ENCODE results near the gene ADPRHL1. TPM values are rescaled to one million over a fixed set of nuclear protein-coding genes. Genes with fewer than 3 reads are reported as not detected.

Gene ADPRHL1
- total RNA-seq, 2 experiments from 2014 or later = 0.73 to 0.87 TPM

GRCh38 chr13:113464476-113464875 is 11.2 kb upstream of the ADPRHL1 start:
- ATAC-seq (no peak), DNase-seq (peak; percentile 9)
- peaks cover 22% of the 10 kb centered on the region for H3K36me3 Mint-ChIP-seq (ENCODE audit: low read depth)
- peaks cover 6% of the 10 kb centered on the region for H3K4me1 Mint-ChIP-seq (ENCODE audit: low read depth)
- H3K27ac Mint-ChIP-seq = no peak overlapping the region
- ChIA-PET CTCF (interaction anchor here (2.6 kb wide), 1 partner anchor 98 kb away, joined by 7 read pairs; no protein-coding TSS in a partner anchor), POLR2A (no interaction called here)
- no peak overlapping the region for H3K4me3 Mint-ChIP-seq
- no peaks in the 10 kb centered on the region for H3K27me3 Mint-ChIP-seq (ENCODE audit: low read depth)
- no peaks in the 10 kb centered on the region for H3K9me3 Mint-ChIP-seq (ENCODE audit: insufficient read depth)

GRCh38 chr13:113461022-113461751 is 7.9 kb upstream of the ADPRHL1 start:
- H3K36me3 Mint-ChIP-seq (ENCODE audit: low read depth) = peaks cover 20% of the 10 kb centered on the region
- H3K27ac Mint-ChIP-seq = no peak overlapping the region
- CTCF ChIA-PET = no interaction called here
- peaks cover 6% of the 10 kb centered on the region for H3K4me1 Mint-ChIP-seq (ENCODE audit: low read depth)
- POLR2A ChIA-PET = no interaction called here
- DNase-seq (no peak), ATAC-seq (no peak)
- H3K9me3 Mint-ChIP-seq (ENCODE audit: insufficient read depth) = no peaks in the 10 kb centered on the region
- no peak overlapping the region for H3K4me3 Mint-ChIP-seq
- no peaks in the 10 kb centered on the region for H3K27me3 Mint-ChIP-seq (ENCODE audit: low read depth)

- CTCF ChIA-PET = no interaction called here
- no peak for DNase-seq
- Mint-ChIP-seq H3K27ac (no peak overlapping the region), H3K36me3 (ENCODE audit: low read depth) (peaks cover 22% of the 10 kb centered on the region), H3K27me3 (ENCODE audit: low read depth) (no peaks in the 10 kb centered on the region), H3K9me3 (ENCODE audit: insufficient read depth) (no peaks in the 10 kb centered on the region), H3K4me1 (ENCODE audit: low read depth) (peaks cover 5% of the 10 kb centered on the region), H3K4me3 (no peak overlapping the region)
- POLR2A ChIA-PET = no interaction called here
- ATAC-seq = no peak
Measured at GRCh38 chr13:113460599-113460998, 7.3 kb upstream of the ADPRHL1 start.

- Mint-ChIP-seq H3K27ac (no peak overlapping the region), H3K36me3 (ENCODE audit: low read depth) (peaks cover 22% of the 10 kb centered on the region), H3K27me3 (ENCODE audit: low read depth) (no peaks in the 10 kb centered on the region), H3K4me3 (no peak overlapping the region), H3K4me1 (ENCODE audit: low read depth) (peaks cover under 1% of the 10 kb centered on the region), H3K9me3 (ENCODE audit: insufficient read depth) (no peaks in the 10 kb centered on the region)
- ATAC-seq = no peak
- ChIA-PET POLR2A (no interaction called here), CTCF (no interaction called here)
- DNase-seq = no peak
Measured at GRCh38 chr13:113460064-113460555, 6.8 kb upstream of the ADPRHL1 start.

GRCh38 chr13:113458253-113459065 is 5.2 kb upstream of the ADPRHL1 start:
- Mint-ChIP-seq H3K4me3 (no peak overlapping the region), H3K27ac (no peak overlapping the region), H3K27me3 (ENCODE audit: low read depth) (no peaks in the 10 kb centered on the region), H3K9me3 (ENCODE audit: insufficient read depth) (no peaks in the 10 kb centered on the region), H3K4me1 (ENCODE audit: low read depth) (no peaks in the 10 kb centered on the region), H3K36me3 (ENCODE audit: low read depth) (peaks cover 25% of the 10 kb centered on the region)
- ChIA-PET POLR2A (no interaction called here), CTCF (interaction anchor here (1.8 kb wide), 1 partner anchor 104 kb away, joined by 8 read pairs; no protein-coding TSS in a partner anchor)
- ATAC-seq (no peak), DNase-seq (no peak)

GRCh38 chr13:113457510-113457909 is 4.2 kb upstream of the ADPRHL1 start:
- DNase-seq (no peak), ATAC-seq (no peak)
- no peaks in the 10 kb centered on the region for H3K9me3 Mint-ChIP-seq (ENCODE audit: insufficient read depth)
- no peaks in the 10 kb centered on the region for H3K27me3 Mint-ChIP-seq (ENCODE audit: low read depth)
- no peak overlapping the region for H3K4me3 Mint-ChIP-seq
- ChIA-PET POLR2A (no interaction called here), CTCF (interaction anchor here (1.3 to 1.8 kb wide), 2 partner anchors 8 to 105 kb away, joined by 4 to 8 read pairs; no protein-coding TSS in a partner anchor)
- H3K27ac Mint-ChIP-seq = no peak overlapping the region
- H3K36me3 Mint-ChIP-seq (ENCODE audit: low read depth) = peaks cover 25% of the 10 kb centered on the region
- no peaks in the 10 kb centered on the region for H3K4me1 Mint-ChIP-seq (ENCODE audit: low read depth)

GRCh38 chr13:113456116-113456702 is 2.9 kb upstream of the ADPRHL1 start:
- Mint-ChIP-seq H3K27me3 (ENCODE audit: low read depth) (no peaks in the 10 kb centered on the region), H3K27ac (no peak overlapping the region), H3K36me3 (ENCODE audit: low read depth) (peaks cover 23% of the 10 kb centered on the region), H3K4me3 (no peak overlapping the region), H3K4me1 (ENCODE audit: low read depth) (no peaks in the 10 kb centered on the region), H3K9me3 (ENCODE audit: insufficient read depth) (no peaks in the 10 kb centered on the region)
- ChIA-PET CTCF (interaction anchor here (1.3 kb wide), 1 partner anchor 9 kb away, joined by 4 read pairs; no protein-coding TSS in a partner anchor), POLR2A (no interaction called here)
- DNase-seq (no peak), ATAC-seq (no peak)

- CTCF ChIA-PET = no interaction called here
Measured at GRCh38 chr13:113455384-113455783, 2.1 kb upstream of the ADPRHL1 start.

GRCh38 chr13:113454936-113455335 is 1.6 kb upstream of the ADPRHL1 start:
- ChIA-PET CTCF (no interaction called here), POLR2A (no interaction called here)
- H3K36me3 Mint-ChIP-seq (ENCODE audit: low read depth) = peaks cover 15% of the 10 kb centered on the region
- H3K9me3 Mint-ChIP-seq (ENCODE audit: insufficient read depth) = no peaks in the 10 kb centered on the region
- DNase-seq = no peak
- ATAC-seq = no peak
- H3K4me3 Mint-ChIP-seq = no peak overlapping the region
- no peaks in the 10 kb centered on the region for H3K4me1 Mint-ChIP-seq (ENCODE audit: low read depth)
- H3K27ac Mint-ChIP-seq = no peak overlapping the region
- no peaks in the 10 kb centered on the region for H3K27me3 Mint-ChIP-seq (ENCODE audit: low read depth)

More at GRCh38 chr13:113455384-113455783, 2.1 kb upstream of the ADPRHL1 start:
- no peak for DNase-seq
- Mint-ChIP-seq H3K27ac (no peak overlapping the region), H3K27me3 (ENCODE audit: low read depth) (no peaks in the 10 kb centered on the region), H3K36me3 (ENCODE audit: low read depth) (peaks cover 19% of the 10 kb centered on the region), H3K4me3 (no peak overlapping the region), H3K9me3 (ENCODE audit: insufficient read depth) (no peaks in the 10 kb centered on the region), H3K4me1 (ENCODE audit: low read depth) (no peaks in the 10 kb centered on the region)
- POLR2A ChIA-PET = no interaction called here
- ATAC-seq = no peak

- ChIA-PET CTCF (no interaction called here), POLR2A (no interaction called here)
- ATAC-seq (no peak), DNase-seq (no peak)
- no peaks in the 10 kb centered on the region for H3K27me3 Mint-ChIP-seq (ENCODE audit: low read depth)
- H3K4me3 Mint-ChIP-seq = no peak overlapping the region
- H3K9me3 Mint-ChIP-seq (ENCODE audit: insufficient read depth) = no peaks in the 10 kb centered on the region
- H3K27ac Mint-ChIP-seq = no peak overlapping the region
- H3K4me1 Mint-ChIP-seq (ENCODE audit: low read depth) = no peaks in the 10 kb centered on the region
- H3K36me3 Mint-ChIP-seq (ENCODE audit: low read depth) = peaks cover 13% of the 10 kb centered on the region
Measured at GRCh38 chr13:113452466-113452865, 822 bp downstream of the ADPRHL1 start.

GRCh38 chr13:113451951-113452421 is 1.3 kb downstream of the ADPRHL1 start:
- ATAC-seq (no peak), DNase-seq (no peak)
- ChIA-PET POLR2A (no interaction called here), CTCF (no interaction called here)
- Mint-ChIP-seq H3K4me3 (no peak overlapping the region), H3K27ac (no peak overlapping the region), H3K9me3 (ENCODE audit: insufficient read depth) (no peaks in the 10 kb centered on the region), H3K4me1 (ENCODE audit: low read depth) (no peaks in the 10 kb centered on the region), H3K36me3 (ENCODE audit: low read depth) (peaks cover 13% of the 10 kb centered on the region), H3K27me3 (ENCODE audit: low read depth) (no peaks in the 10 kb centered on the region)

Data from activated CD8-positive, alpha-beta T cell treated with anti-CD3 and anti-CD28 coated beads, Interleukin-2, amount 10 ng/mL, durations not matched to agents 7 days and 5 days (primary cell).